AG04449 (cell line): ENCODE data around the gene RADIL.
A peak's percentile ranks its signal among the peaks of the same experiment; 100 is the strongest.

ENCODE experiments used
- CTCF ChIA-PET: fragments of 350-600 bp; formaldehyde crosslinking; extraction: SDS; loops from one replicate; lab custom pipeline; 2021; ENCODE audit warnings: antibody characterized with exemption; lab: Yijun Ruan, JAX
- POLR2A ChIA-PET: fragments of 400-600, 350-600 bp; formaldehyde crosslinking; extraction: SDS; loops from one replicate; lab custom pipeline; 2020; ENCODE audit warnings: antibody characterized with exemption, inconsistent platforms; lab: Yijun Ruan, JAX
- DNase-seq: peaks from one replicate; pipeline ENCODE4 v3.0.0-alpha.2; 2010; ENCODE audit warnings: low read depth, low spot score
- H3K4me3 ChIP-seq: 2 replicates; pipeline ENCODE4 v1.5.1; 2011; ENCODE audit warnings: low read depth, mild to moderate bottlenecking, control low read depth, low read length
- CTCF ChIP-seq: IDR thresholded peaks from one replicate; pipeline ENCODE4 v1.5.1; 2011; ENCODE audit warnings: mild to moderate bottlenecking, moderate library complexity, low read length, control low read depth, inconsistent platforms; ENCODE audit not compliant: insufficient read depth; ENCODE audit errors: missing control alignments

RADIL gene

GRCh38 chr7:4791738-4792536 lies 91.6 kb downstream of the RADIL start:
- ChIA-PET POLR2A (interaction anchor here (1.2 to 2.0 kb wide), 2 partner anchors 13 to 16 kb away, joined by 4 to 9 read pairs; partner anchors contain the start of gene AP5Z1), CTCF (interaction anchor here (0.7 to 3.9 kb wide), 16 partner anchors 9 to 672 kb away, joined by 3 to 36 read pairs (median 3); partner anchors contain the start of genes AP5Z1 and RADIL)
- no peak for DNase-seq
- TF ChIP-seq CTCF = peak; percentile 80
- peak overlapping the region; percentile 33 for H3K4me3 ChIP-seq

DNA sequence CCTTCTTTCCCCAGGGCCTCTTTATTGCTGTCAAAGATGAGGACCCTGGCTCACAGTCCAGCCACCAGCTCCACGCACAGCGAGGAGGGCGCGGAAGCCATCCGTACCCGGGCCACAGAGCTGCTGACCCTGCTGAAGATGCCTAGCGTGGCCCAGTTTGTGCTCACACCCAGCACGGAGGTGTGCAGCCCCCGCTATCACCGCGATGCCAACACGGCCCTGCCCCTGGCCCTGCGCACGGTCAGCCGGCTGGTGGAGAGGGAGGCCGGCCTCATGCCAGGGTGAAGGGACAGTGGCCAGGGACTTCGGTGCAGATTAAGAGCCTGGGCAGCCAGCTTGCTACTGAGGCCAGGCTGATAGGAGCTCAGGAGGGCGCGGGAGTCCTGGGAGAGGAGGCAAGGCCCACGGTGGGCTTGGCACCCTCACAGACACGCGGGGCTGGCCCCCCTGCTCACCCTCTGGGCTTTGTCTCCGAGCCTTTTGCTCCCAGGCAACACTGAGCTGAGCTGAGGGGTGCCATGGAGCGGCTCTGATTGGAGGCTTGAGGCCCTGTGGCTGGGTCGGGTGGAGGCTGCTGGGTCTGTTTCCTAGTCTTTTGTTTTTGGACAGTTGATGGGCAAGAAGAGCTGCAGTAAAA lies 92.3 kb downstream of the RADIL start:
- no peak for DNase-seq
- ChIA-PET CTCF (interaction anchor here (0.6 to 3.9 kb wide), 11 partner anchors 7 to 659 kb away, joined by 3 to 36 read pairs (median 5); partner anchors contain the start of genes AP5Z1 and RADIL), POLR2A (no interaction called here)
- no peak for TF ChIP-seq CTCF
- no peak overlapping the region for H3K4me3 ChIP-seq

- H3K4me3 ChIP-seq = no peak overlapping the region
- ChIA-PET CTCF (interaction anchor here (0.6 to 3.3 kb wide), 6 partner anchors 8 to 299 kb away, joined by 3 to 36 read pairs (median 4); partner anchors contain the start of gene AP5Z1), POLR2A (no interaction called here)
- no peak for TF ChIP-seq CTCF
- no peak for DNase-seq
Measured at GRCh38 chr7:4790516-4790991, 93.0 kb downstream of the RADIL start.

DNA sequence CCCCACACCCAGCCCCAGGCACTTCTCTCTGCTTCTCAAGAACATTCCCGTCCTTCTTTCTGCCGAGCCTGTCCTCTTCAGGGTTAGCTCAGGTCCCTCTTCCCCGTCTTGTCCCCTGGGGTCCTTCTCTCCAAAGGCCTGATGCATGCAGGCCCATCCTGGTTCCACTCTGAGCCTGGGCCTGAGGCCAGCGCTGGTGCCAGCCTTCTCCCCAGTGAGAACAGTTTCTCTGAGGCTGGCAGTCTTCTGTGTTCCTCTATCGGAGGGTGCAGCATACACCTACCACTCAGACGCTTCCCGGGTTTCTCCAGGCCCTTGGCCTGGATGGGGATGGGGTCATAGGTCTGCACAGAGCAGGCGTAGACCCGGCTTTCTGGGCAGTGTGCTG lies 93.4 kb downstream of the RADIL start:
- CTCF ChIA-PET = interaction anchor here (0.7 to 1.5 kb wide), 2 partner anchors 8 to 295 kb away, joined by 3 to 5 read pairs; no protein-coding TSS in a partner anchor

DNA sequence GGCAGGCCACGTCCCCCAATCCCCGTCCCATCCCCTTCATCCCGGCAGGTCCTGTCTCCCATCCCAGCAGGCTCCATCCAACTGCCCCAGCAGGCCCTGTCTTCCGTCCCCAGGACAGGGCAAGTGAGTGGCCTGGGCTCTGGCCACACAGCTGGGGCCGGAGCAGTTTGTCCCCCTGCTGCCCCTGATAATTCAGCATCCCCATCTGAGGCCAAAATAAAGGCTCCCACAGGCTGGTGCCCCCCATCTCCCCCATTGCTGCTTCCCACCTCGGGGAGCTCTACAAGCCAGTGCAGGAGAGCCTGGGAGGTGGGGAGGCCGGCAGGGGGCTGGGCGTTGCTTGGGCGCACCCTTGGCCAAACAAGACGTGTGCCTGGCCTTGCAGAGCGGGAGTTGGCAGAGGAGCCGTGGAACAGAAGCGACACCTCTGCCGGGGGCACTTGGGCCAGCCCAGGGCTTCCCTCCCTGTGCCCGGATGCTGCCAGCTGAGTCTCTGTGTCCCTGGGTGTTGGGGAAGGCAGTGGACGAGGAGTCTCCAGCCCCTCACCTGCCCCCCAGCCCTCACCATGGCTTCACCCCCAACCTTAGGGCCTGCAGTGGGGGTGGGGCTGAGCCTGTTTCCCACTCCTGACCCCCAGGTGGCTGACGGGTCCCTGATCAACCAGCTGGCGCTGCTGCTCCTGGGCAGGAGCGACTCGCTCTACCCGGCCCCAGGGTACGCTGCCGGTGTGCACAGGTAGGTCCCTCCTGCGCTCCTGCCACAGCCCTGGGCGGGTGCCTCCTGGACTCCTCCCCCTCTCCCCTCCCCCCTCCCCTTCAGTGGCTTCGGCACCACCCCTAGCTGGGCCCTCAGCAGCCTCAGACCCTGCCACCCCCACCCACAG lies 94.1 kb downstream of the RADIL start:
- no peak overlapping the region for H3K4me3 ChIP-seq
- no peak for DNase-seq
- CTCF ChIA-PET = interaction anchor here (1.5 to 3.1 kb wide), 2 partner anchors 9 kb away, joined by 5 to 12 read pairs; no protein-coding TSS in a partner anchor
- POLR2A ChIA-PET = interaction anchor here (2.1 kb wide), 1 partner anchor 14 kb away, joined by 10 read pairs; the partner anchor contains the start of gene AP5Z1
- no peak for TF ChIP-seq CTCF

More for the DNA sequence above, 93.4 kb downstream of the RADIL start:
- DNase-seq = no peak
- POLR2A ChIA-PET = interaction anchor here (2.1 kb wide), 1 partner anchor 14 kb away, joined by 10 read pairs; the partner anchor contains the start of gene AP5Z1
- no peak overlapping the region for H3K4me3 ChIP-seq
- no peak for TF ChIP-seq CTCF
